HG02571 (cell line): ENCODE results near the gene DCT.

Experiments used
- ATAC-seq: cut with Tn5 transposase; IDR thresholded peaks from one replicate; pipeline ENCODE4 v1.9.1; 2021; ENCODE audit warnings: mild to moderate bottlenecking, moderate library complexity; ENCODE audit not compliant: unreplicated experiment

The DCT gene

DNA sequence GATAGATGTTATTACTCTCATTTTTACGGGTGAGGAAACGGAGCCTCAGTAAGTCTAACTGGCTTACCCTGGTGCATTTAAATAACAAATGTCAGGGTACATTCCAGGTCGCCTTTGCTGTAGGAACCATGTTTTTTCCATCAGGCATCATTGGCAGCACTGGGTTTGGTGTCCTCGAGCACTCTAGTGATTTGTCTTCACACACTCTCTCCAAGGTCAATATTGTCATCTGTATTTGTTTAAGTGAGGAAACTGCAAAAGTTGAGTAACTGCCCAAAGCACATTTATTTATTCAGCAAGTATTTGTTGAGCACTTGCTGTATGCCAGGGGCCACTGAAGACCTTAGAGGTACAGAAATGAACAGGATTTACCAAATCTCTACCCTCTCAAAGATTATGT is 78.6 kb downstream of the DCT start:
- no peak for ATAC-seq

DNA sequence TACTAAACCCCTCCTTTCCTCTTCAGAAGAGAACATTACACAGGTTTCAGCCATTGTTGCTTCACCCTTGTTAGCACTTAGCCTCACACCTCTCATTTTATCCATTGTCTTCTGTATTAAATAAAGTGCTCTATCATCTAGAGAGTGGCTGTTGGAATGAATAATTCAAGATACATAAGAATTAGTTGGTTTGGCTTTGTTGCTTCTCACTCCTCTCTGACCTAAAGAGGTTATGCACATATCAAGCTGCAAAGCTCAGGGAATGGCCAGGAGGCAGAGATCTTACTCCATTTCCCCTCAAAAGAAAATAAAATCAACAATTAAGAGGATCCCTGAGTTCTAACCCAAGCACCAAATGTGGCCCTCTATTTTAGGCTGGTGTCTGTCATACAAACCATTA is 79.7 kb downstream of the DCT start:
- ATAC-seq, result no peak

DNA sequence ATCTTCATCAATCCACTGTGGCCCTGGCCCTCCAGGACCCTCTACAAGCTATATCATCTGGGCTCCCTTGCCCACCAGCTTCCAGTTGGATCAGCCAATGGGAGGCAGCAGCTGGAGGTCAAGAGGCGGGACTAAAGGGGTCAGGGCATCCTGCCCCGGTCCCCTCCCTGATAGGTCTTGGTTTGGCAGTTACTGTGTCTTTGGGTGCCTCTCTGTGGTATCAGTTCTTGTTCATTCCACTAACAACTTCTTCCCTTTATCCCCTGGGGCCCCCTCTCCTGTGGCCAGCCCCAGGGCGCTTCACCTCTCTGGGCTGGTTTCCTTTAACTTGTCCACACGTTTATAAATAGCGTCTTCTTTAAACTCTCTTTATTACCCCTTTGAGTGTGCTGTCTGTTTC is 83.6 kb downstream of the DCT start:
- no peak for ATAC-seq

DNA sequence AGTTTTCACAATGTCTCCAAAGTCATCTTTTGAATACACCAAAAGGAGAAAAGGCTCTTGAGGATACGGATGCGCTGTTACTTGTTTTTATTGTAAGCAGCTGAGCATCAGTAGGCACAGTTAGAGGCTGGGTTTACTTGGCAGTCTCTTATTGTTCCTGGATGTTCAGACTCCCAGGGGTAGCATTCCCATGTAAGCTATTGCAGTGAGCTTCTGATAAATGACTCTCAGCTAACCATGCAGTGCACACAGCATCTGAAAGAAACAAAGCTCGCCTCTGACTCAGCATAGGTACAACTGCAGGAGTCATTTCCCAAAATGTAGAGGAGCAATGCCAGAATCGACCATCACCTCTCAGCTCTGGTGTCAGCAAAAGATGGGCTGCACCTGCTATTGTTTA is 84.8 kb downstream of the DCT start:
- ATAC-seq, result no peak

DNA sequence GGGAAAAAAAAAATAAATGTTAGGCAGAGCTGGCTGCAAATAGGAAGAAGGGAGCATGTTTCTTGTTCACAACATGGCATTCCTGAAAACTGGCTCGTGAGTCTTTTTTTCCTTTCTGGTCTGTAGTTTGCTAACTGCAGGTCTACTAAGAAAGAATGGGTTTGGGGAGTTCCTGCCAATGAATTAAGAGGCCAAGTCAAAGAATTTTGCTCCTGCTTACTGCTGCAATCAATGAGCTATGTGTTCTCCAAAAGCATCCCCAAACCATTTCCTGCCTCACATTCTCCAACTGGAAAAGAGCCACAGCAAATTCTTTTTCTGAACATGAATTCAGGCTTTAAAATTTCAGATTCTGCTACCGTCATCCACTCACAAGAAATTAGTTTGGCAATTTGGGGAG is 88.6 kb downstream of the DCT start:
- no peak for ATAC-seq

DNA sequence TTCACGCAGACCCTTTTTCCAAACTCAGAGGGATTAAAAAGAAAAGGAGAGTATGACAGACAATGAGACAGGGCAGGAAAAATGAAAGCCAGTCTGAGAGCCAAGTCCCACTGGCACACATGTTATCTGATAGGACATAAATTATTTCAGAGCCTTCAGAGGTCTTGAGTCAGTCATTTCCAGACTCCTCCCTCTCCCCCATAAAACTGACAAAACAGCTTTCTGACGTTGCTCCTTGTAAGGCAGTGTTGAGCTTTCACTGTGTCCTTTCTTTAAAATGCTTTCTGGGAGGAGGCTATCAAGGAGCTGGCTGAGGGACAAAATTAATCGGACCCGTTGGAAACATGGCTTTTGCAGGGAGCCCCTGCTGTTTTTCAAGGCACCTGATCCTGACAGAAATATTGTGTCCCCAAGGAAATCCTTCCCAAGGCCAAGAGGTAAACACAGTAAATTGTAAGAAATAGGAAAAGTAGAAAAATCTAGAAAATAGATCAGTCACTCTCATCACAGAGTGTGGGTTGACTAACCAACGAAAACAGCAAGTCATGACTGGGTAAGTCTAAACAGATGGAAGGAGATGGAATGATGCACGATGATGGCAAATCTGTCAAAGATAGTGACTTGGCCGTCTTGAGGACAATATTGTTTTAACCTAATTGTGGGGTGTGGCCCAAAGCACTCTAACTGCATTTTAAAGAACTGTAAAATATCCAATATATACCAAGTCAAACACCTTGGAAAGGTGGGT is 89.7 kb downstream of the DCT start:
- no peak for ATAC-seq

DNA sequence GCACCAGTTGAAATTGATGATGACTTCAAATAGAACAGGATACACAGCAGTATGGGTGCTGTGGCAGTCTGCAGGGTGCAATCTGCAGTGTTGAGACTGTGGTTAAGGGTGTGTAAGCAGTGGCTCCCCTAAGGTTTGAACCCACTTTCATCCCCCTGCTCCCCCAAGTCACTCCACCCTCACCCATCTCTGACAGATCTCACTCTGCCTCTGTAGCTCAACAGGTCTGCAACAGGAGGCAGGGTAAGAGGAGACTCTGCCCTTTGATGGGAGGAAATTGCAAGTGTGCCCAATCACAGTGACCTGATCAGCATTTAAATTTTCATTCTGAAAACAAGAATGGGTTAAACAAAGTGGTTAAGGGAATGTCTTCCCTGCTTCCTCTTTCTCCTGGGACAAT is 92.4 kb downstream of the DCT start:
- no peak for ATAC-seq
